HS-27A (cell line): ENCODE data around the gene CCNJ.
"Not testable (repeated sequence)": the region's sequence is repeated elsewhere in the genome, so short reads cannot be mapped to it uniquely, and the experiment has no call there.

Experiments used
- DNase-seq: peaks from one replicate; pipeline ENCODE4 v3.0.0-alpha.2; 2012; ENCODE audit warnings: low read depth, missing footprints

CCNJ gene, protein sequence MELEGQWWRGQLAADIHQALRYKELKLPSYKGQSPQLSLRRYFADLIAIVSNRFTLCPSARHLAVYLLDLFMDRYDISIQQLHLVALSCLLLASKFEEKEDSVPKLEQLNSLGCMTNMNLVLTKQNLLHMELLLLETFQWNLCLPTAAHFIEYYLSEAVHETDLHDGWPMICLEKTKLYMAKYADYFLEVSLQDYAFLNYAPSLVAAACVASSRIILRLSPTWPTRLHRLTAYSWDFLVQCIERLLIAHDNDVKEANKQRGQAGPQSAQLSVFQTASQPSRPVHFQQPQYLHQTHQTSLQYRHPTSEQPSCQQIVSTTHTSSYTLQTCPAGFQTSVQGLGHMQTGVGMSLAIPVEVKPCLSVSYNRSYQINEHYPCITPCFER

DNA sequence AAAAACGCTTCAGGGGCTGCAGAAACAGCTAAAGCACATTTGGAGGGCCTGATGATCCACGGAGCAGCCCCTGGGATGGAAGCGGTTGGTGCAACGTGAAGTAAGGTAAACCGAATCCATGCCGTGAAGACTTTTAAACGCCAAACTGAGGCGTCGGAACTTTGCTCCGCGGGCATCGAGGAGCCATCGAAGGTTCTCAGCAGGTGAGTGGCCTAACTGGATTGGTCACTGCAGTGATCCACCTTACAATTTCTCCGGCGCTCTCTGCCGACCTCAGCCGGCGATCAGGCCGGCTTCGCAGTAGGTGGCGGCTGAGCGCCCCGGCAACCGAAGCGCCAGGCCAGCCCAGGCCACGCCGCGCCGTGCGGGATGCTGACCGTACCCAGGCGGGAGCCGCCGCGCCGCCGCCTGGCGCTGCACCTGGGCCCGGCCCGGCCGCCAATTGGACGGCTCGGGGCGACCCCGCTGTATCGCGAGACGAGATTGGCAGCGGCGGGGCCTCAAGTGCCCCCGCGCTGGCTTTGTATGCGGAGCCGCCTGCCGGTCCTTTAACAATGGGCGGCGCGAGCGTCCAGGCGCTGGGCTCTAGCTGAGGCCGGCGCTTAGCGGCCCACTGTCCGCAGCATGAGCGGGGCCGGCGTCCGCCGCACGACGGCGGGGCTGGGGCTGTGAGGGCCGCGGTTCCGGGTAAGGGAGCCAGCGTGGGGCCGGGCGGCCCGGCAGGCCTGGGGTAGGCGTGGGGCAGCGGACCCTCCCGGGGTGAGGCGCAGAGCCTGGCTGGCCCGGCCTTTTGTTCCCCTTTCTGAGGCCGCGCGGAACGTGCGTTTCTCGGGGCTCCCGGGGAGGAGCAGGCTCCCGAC, at the start of gene CCNJ:
Gene CCNJ, plus strand, starts transcription at position 551 of the 860 bp plus-strand sequence. CDS start 811 bp downstream, outside the sequence.
- DNase-seq = peak; percentile 43

DNA sequence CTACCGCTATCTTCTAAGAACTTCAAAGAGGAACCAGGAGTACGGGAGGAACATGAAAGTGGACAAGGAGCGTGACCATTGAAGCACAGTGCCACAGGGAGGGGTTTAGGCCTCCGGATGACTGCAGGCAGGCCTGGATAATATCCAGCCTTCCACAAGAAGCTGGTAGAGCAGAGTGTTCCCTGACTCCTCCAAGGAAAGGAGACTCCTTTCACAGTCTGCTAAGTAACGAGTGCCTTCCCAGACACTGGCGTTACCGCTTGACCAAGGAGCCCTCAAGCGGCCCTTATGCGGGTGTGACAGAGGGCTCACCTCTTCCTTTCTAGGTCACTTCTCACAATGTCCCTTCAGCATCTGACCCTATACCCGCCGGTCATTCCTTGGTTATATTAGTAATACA, 49.0 kb upstream of the CCNJ start:
- not testable (repeated sequence) for DNase-seq

DNA sequence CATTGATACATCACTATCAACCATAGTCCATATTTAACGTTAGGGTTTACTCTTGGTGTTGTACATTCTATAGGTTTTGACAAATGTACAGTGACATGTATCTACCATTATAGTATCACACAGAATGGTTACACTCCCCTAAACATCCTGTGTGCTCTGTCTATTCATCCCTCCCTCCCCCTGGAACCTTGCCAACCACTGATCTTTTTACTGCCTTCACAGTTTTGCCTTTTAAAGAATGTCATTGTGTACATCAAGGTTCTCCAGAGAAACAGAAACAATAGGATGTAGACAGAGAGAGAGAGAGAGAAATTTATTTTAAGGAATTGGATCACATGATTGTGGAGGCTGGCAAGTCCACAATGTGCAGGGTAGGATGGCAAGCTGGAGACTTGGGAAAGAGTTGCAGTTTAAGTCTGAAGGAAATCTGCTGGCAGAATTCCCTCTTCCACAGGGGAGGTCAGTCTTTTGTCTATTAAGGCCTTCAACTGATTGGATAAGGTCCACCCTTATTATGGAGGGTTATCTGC, 45.1 kb upstream of the CCNJ start:
- no peak for DNase-seq

DNA sequence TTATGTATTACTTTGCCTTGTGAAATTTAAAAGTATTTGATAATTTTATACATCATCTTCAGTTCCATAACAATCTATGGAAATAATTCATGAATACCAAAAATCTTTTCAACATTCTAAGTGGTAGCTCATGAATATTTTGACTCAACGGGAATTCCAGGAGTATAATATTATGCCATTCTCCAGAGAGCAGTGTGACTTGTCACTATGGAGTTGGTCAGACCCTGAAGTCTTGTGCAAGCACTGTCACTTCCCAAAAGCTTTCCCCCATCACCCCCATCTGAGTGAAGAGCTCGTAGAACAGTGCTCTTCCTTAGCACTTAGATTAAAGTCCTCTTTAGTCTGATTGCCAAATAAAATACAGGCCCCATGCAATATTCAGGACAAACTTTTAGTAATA, 29.4 kb upstream of the CCNJ start:
- DNase-seq = no peak

DNA sequence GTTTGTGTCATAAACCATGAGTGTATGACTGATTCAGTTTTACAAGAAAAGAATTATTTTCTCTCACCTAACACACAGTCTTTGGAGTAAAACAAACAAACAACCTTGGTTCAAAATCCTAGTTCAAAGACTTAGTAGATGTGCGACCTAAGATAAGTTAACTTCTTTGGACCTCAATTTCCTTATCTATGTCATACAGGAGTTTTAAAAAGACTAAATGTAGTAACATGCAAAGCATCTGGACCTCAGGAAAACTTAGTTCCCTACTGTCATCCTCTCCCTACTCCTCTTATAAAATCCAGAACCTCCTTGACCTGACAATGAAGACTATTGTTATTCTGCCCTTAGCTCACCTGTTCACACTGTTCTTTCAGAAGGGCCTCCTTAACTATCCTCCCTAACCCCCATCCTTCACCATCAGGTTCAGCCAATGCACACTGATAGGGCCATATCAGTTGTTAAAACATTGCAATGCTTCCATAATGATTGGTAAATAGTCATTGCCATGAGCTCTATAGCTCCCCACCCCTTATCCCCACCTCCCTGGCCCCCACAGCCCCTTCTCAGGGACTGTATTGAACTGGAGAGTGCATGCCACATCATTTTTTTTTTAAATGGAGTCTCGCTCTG, 28.8 kb upstream of the CCNJ start:
- DNase-seq = no peak

DNA sequence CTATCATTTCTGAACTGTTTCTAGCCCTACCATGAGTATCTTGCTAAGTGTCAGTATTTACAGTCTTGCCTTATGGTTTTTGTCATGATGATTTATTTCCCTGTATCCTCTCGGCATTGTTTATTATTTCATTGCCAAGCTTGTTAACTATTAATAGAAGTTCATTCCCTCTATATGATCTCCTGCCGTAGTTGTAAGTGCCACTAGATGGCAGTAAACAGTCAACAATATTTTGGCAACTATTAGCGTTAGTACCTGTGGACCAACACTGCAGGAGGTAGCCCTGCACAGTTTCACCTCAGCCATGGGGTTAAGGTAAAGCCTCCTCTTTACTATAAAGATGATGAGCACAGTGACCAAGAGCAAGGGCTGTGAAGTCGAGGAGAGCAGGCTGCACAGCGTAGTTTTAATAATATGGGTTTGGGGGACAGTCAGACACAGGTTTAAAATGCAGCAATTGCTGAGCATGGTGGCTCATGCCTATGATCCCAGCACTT, 26.1 kb upstream of the CCNJ start:
- no peak for DNase-seq

DNA sequence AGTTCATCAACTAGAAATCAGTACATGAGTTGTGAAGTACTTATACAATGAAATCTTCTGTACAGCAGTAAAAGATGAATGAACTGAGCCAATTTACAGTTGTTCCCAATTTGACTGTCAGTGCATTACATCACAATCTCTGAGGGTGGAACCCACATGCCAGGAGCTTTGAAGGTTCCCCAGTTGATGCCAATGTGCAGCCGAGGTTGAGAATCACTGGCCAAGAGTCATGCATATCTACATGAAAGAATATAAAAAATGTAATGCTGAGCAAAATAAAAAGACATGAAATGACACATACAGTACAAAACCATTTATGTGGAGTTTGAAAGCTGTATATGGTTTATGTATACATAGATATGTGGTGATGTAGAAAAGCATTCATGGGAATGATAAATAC, 22.1 kb upstream of the CCNJ start:
- DNase-seq = no peak

DNA sequence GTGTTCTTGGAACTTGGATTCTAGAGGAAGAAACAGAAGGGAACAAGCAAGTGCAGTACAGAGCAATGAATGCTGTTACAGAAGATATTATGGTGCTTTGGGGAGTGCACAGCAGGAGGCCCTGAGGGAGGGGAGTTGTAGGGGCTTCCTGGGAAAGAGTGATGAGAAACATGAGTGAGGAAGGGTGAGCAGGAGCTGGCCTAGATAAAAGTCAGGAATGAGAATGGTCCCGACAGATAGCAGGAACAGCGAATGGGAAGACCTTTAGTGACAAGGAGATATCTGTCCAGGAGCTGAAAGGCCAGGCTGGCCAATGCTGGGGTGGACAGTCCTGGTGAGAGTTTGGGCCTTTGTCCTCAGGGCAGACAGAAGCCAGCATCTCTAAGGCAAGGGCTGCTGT, 20.6 kb upstream of the CCNJ start:
- DNase-seq = no peak

DNA sequence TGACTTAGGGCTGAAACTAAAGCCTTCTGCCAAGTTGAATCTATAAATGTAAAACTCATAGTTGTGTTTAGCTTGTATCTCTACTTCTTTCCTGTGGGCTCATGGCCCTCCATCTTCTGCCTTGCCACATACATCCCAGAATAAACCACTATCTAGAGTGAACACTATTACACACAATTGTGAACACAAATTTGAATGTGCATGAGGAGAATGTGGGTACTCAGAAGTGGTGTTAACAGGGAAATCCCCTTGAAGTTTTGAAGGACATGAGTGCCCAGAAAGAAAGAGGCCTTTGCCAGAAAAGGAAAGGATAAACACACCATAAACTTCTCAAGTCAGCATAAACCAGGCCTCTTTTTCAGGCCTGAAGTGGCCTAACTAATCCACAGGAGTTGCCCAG, 20.2 kb upstream of the CCNJ start:
- no peak for DNase-seq

DNA sequence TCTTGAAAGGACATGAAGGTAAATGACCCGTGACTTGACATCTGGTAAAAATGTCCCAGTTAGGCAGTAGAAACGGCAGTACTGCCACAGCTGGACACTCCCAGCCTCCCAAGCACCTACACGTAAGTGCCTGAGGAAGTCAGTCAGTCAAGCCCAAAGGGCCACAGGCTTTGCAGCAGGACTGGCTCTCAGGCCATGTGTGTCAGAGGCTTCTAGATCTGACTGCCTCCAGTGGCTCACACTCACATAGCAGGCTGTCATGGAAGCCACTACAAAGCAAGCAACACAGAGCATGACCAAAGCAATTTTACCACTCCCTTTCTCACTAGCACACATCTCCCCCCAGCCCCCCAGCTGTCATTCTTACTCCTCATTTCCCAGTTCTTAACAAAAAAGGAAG, 17.8 kb upstream of the CCNJ start:
- DNase-seq = no peak

DNA sequence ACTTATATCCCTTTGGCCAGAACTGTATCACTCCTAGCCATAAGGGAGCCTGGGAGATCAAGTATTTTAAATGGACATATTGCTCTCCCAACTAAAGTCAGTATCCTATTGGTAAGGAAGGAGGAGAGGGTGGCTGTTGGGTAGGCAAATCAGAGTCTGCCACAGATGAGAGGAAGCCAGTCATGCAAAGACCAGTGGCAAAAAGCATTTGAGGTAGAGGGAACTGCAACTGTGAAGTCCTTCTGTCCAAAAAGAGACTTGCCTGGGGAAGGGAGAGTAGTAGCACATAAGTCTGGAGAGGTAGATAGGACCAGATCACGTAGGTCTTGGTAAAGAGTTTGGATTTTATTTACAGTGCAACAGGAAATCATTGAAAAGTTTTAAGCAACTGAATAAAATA, 8.8 kb upstream of the CCNJ start:
- no peak for DNase-seq

DNA sequence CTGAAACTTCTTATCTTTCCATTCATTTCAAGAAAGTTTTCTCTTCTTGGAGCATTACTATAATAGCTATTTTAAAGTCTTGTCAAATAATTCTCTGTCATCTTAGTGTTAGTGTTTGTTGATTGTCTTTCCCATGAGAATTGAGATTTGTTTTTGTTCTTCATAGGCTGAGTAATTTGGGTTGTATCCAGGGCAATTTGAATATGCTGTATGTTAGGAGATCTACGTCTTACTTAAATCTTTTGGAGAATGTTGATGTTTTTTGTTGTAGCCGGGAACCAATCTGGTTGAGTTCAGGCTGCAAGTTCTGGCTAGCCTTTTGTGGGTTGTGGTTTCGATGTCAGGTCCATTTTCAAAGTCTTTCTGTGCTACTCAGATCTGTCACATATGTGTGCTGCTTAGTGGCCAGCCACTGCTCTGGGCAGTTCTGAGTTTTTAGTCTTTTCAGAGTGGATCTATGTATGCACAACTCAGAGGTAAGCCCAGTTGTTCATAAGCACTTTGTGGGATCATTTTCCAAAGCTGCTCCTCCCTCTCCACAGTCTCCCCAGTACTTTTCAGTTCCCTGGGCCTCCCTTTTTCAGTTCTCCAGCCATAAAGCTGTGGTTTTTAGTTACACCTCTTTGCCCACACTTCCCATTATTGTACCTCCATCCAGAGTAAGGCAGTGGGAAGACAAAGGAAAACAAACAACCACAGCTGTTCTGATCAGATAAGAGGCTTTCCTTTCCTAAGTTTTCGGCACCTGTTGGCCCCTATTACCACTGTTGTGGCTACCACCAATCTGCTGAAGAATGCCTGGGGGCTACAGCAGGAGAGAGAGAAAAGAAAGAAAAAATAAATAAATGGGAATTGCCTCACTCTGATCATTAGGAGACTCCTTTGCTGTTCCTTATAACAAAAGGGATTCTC, 4.7 kb upstream of the CCNJ start:
- DNase-seq = no peak

DNA sequence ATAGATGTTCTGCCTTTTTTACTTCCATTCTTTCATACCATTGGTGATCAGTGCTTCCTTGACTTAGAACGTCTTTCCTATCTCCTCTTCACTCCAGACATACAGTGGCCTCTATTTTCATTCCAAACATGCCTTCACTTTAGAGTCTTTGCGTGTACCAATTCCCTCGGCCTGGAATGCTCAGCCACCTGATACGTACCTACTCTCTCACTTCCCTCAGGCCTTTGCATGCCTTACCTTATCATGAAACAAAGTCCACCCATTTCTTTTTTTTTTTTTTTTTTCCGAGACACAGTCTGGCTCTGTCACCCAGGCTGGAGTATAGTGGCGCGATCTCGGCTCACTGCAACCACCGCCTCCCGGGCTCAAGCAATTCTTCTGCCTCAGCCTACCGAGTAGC, 2.2 kb upstream of the CCNJ start:
- DNase-seq = no peak

DNA sequence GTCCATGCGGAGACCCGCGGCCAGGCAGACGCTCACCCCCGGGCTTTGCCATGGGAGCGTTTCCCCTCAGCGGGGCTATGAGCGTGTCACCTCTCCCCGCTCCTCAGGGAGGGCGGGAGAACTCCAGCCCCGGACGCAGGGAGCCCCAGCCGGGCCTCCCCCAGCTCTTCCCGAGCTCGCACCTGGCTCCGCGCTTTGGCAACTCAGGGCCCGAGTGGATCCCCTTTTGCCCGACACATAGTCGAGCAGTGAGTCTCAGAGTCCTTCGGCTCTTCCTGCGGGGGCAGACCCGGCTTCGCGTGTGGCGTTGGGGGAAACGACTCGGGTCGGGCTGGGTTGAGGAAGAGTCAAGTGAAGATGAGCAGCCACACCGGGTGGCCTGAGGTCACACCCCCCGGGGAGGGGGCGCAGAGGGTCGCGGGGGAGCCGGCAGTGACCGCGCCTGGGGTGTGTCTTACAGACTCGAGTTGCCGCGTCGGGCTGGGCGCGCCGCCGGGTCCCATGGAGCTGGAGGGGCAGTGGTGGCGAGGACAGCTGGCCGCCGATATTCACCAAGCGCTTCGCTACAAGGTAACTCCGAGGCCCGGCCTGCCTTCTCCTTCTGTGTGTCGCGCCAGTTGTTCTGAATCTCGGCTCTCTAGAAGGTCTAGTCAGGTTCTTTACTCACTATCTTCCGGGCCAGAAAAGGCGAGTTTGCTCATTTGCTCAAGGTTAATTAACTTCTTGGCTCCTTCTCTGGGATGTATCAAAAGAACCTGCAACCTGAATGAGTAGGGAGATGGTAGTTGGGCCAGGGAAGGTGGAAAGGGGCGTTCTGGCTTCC, 721 bp downstream of the CCNJ start:
- no peak for DNase-seq

DNA sequence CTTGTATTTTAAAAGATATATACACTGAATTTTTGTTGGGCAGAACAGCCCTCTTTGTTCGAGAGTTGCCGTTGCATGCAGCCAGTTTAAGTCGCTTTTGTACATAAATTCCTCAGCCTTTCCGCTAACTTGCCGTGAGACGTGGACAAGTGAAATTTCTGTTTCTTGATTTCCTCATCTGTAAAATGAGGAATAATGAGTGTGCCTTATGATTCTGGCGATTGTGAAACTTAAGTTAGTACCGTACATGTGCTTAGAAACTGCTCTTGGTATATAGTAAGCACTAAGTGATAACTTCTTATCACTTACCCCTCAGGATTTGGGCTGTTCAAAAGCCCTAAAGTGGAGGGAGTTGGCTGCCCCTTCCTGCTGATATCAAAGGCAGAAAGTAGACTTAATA, 1.4 kb downstream of the CCNJ start:
- DNase-seq = no peak

DNA sequence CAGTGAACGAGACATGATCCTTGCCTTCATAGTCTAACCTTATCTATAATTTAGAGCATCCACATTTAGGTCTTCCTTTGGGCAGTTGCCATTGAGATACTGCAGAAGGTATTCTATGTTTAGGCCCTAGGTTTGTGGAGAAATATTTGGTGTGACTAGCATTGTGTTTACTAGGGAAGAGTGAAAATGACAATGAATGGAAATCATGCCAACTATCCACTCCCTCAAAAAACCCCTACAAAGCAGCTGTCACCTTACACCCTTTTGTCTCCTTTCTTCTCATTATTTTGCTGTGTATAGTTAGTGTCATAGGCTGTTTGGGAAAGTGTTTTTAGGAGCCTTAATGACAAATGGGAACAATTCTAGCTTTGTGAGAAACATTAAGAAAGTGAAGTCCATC, 3.2 kb downstream of the CCNJ start:
- DNase-seq = no peak

DNA sequence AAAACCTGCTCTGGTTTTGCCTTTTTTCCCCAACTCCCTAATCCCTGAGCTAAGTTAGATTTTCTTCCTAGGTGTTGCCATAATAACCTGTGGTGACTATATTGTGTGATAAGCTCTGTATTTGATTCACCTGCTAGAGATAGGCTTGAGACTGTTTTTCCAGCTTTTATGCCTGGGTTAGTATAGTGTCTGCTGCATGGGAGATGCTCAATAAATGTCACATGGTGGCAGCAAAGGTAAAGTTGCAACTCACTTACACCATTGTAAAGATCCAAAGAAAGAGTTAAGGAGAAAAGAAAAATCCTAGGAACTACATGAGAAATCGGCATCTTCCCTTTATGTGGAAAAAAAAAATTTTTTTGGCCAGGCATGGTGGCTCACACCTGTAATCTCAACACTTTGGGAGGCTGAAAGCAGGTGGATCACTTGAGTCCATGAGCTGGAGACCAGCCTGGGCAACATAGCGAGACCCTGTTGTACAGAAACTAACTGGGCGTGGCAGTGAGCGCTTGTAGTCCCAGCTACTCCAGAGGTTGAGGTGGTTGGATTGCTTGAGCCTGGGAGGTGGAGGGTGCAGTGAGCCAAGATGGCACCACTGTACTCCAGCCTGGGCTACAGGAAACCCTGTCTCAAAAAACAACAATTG, 3.7 kb downstream of the CCNJ start:
- no peak for DNase-seq

DNA sequence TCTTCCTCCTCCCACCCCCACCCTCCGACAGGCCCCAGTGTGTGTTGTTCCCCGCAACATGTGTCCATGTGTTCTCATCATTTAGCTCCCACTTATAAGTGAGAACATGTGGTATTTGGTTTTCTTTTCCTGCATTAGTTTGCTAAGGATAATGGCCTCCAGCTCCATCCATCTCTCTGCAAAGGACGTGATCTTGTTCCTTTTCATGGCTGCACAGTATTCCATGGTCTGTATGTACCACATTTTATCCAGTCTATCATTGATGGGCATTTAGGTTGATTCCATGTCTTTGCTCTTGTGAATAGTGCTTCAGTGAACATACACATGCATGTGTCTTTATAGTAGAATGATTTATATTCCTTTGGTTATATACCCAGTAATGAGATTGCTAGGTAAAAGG, 4.5 kb downstream of the CCNJ start:
- not testable (repeated sequence) for DNase-seq

DNA sequence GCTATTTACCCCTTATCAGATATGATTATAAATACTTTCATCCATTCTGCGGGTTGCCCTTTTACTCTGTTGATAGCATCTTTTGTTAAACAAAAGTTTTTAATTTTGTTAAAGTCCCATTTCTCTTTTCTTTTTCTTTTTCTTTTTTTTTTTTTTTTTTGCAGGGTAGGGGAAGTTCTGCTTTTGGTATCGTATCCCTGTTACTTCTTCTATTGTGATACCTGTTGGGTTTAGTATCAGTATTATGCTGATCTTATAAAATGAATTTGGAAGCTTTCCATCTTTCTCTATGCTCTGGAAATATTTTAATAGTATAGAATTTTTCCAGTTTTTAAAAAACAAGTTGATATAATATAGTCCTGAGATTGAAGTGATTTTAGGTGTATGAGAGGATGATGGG, 6.0 kb downstream of the CCNJ start:
- no peak for DNase-seq

DNA sequence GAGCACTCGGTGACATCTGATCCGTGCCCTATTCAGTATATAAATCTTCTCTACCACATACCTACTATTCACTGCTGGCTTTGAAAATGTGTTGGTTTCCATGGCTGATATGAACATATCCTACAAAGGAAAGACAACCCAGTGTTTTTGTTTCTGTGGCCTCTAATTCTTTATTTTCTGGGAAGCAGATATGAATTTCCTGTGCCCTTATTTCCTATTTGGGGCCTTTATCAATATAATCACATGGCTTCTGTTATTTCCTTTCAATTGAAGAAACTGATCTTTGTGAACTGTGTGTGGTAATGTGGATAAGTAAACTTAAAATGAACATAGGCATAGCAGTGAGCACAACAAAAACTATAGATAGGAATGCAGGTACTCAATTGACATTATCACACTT, 10.6 kb downstream of the CCNJ start:
- no peak for DNase-seq
